ENCODE data around the gene INVS.
"Not testable (repeated sequence)": the region's sequence is repeated elsewhere in the genome, so short reads cannot be mapped to it uniquely, and the experiment has no call there.

INVS gene

GRCh38 chr9:100084734-100085133, 14.3 kb upstream of the INVS start:
- no peak for DNase-seq (ENCODE audit: low spot score)

DNA sequence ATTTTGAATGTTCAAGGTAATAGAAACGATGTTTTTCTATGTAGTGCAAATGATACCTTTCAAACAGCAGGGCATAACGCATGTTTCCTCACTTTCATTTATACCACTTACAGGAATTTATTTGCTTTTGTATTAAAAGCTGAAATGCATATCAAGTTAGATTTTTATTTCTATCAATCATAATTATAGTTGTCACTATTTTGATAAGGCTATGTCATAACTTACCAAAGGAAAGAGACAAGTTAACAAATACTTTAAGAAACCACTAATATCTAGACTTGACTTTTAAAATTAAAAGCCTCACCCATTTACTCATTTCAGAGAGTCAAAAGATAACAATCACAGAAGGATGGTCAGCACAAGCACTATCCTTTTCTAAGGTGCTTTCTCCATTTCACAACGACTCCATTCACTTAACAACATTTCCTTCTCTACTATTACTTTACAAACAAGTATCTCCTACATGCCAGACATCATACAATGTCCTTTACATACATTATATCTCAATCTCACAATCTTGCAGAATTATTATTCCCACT, 12.9 kb upstream of the INVS start:
- no peak for DNase-seq (ENCODE audit: low spot score)

GRCh38 chr9:100087218-100087617, 11.8 kb upstream of the INVS start:
- no peak for DNase-seq (ENCODE audit: low spot score)

GRCh38 chr9:100088202-100088601, 10.8 kb upstream of the INVS start:
- no peak for DNase-seq (ENCODE audit: low spot score)

DNA sequence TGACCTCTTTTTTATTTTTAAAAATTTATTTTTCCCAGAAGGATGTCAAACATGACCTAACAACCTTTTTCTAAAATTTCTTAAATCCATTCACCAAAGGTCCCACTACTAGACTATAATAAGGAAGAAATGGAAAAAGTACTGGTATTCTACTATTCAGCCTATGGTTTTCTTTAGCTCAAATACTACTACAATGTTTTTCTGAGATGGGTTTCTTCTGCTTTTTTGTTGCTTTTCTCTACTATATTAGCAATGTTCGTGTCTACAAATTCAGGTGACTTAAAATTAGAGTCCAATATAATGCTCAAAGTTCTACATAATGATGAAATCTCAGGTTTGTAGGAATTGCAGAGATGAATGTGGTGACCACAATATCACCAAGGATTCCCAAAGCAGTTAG, 8.2 kb upstream of the INVS start:
- no peak for DNase-seq (ENCODE audit: low spot score)

- DNase-seq (ENCODE audit: low spot score), result no peak
Measured at GRCh38 chr9:100091650-100092049, 7.4 kb upstream of the INVS start.

GRCh38 chr9:100092066-100092465, 7.0 kb upstream of the INVS start:
- no peak for DNase-seq (ENCODE audit: low spot score)

GRCh38 chr9:100094411-100094810, 4.6 kb upstream of the INVS start:
- not testable (repeated sequence) for DNase-seq (ENCODE audit: low spot score)

- DNase-seq (ENCODE audit: low spot score), result no peak
Measured at GRCh38 chr9:100096378-100096916, 2.6 kb upstream of the INVS start.

GRCh38 chr9:100098046-100098886, 777 bp upstream of the INVS start:
- DNase-seq (ENCODE audit: low spot score), result peak; percentile 85

DNA sequence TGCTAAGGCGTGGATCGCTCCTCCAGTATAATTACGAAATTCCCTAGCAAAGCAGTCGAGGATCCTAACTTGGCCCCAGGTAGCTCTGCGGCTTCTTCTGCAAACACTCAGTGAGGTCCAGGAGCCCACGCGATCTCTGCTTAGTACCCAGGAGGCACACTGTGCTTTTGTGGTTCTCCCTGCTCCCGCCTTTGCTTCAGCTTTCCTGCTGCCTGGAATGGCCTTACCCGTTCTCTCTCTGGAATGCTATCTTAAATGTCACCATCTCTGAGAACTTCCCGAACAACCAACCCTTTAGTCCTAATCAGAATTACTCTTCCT, 639 bp downstream of the INVS start:
- DNase-seq (ENCODE audit: low spot score), result no peak

DNA sequence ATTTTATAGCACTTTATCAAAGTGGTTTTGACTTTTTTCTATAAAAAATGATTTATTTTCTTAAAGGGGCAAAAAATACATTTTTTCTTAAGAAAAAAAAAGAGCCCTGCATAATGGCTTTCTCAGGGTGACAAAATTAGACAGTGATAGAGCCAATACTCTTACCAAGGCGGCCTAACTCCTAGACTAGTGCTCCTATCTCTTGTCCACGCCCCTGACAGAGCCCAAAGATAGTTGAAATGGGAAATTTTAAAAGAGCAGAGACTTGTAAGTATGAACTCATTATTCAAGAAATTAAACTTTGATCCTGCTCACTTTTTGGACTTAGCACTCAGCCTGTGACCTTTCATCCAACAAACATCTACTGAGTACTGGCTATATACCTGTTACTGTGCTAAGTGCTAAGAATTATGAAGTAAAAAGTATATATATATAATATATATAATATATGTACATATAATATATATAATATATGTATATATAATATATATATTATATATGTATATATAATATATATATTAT, 1.2 kb downstream of the INVS start:
- DNase-seq (ENCODE audit: low spot score), result no peak

DNA sequence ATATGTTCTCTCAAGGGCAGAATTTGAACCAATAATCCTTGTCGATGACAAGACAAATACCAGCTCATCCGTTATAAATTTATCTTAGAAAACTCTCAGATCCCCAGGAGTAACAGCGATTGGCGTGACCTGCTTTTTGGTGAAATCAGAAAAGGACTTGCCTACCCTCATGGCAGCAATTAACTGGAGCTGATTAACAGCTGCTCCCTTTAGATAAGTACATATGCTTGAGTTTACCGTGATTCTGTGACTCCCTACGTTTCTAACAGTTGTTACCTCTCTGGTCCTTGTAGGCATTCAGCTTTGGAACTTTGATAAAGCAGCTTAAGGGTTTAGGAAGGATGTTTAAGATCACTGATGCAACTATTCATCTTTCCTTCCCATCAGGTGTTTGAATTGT, 2.6 kb downstream of the INVS start:
- no peak for DNase-seq (ENCODE audit: low spot score)

GRCh38 chr9:100104314-100104713, 5.3 kb downstream of the INVS start:
- DNase-seq (ENCODE audit: low spot score), result no peak

GRCh38 chr9:100105861-100106260, 6.8 kb downstream of the INVS start:
- DNase-seq (ENCODE audit: low spot score), result no peak

- DNase-seq (ENCODE audit: low spot score), result no peak
Measured at GRCh38 chr9:100106616-100107015, 7.6 kb downstream of the INVS start.

GRCh38 chr9:100108559-100108958, 9.5 kb downstream of the INVS start:
- DNase-seq (ENCODE audit: low spot score), result no peak

GRCh38 chr9:100111235-100111634, 12.2 kb downstream of the INVS start:
- DNase-seq (ENCODE audit: low spot score), result peak; percentile 86

DNA sequence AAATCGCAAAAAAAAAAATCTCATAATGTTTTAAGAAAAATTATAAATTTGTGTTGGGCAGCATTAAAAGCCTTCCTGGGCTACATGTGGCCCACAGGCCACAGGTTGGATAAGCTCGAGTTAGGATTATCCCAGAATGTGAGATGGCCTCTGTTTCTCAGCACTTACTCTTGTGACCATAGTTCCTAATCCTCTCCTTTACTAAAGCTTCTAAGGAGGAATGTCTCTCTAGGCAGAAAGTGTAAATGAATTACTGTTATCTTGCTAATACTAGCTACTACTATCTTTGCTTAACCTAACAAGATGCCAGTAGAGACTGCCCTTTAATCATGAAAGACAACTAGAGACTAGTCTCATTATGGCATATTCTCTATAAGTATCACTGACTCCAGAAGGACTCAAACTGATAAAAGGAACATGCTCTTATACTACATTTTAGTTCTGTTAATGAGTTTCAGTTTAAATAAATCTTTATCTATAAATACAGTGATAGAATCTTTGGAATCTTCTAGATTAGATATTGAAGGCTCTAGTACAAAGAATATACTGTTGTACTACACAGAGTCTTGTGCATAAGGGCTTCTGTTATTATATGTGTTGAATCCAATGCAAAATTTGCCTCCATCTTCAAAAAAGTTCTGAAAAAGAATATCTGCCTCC, 13.8 kb downstream of the INVS start:
- DNase-seq (ENCODE audit: low spot score), result no peak

DNA sequence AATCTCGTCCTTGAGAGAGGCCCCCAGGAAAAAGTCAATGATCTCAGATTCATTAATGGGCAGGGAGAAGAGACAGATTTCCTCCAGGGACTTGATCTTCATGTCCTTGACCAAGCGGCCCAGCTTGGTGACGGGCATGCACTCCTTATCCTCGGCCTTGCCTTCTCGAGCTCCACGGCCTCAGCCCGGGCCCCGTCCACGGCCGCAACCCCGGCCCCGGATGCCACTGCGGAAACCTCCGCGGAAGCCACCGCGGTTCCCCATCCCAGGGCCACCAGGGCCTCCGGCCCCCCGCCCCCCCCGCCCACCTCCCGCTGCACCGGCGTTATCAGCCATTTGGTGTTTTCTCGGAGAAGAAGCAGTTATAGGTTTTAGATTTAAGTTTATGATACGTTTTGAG, 18.3 kb downstream of the INVS start:
- no peak for DNase-seq (ENCODE audit: low spot score)

DNA sequence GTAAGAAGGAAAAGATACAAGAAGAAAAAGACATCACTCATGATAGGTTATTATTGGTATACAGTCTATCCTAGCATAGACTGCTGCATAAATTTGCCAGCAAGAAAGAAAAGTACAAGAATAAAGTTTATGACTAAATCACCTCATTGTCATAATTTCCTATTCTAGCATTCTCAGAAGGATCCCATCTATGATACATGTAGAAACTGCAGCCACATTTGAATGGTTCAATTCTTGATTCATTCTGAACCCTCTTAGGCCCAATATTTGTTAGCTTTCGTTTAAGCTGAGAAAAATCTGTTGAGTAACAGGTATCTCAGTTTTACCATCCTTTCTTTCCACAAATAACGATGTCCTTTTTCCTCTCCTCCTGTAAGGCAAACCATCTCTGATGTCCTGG, 21.2 kb downstream of the INVS start:
- no peak for DNase-seq (ENCODE audit: low spot score)

DNA sequence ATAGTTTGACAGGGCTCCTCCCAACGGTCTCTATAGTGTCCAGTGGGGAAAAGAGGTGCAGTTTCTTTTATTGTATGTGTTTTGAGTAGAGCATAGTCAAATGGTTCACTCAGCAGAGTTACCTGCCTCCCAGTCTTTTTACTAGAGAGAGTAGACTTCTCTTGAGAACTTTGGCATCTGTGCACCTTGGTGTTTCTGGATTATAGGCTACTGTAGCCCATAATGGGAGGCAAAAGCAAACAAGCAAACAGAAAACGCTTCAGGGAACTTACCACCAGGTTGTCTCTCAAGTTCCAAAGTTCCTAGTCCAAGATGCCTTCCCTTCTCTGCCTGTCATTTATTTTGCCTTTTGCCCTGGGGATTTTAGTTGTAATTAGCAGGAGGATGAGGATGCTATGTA, 26.2 kb downstream of the INVS start:
- no peak for DNase-seq (ENCODE audit: low spot score)

GRCh38 chr9:100125910-100126309, 26.9 kb downstream of the INVS start:
- no peak for DNase-seq (ENCODE audit: low spot score)

Measured in cerebellar cortex (tissue), 1 donor.